ENCODE measurements around the gene KDM2B.
"Not testable (repeated sequence)": the region's sequence is repeated elsewhere in the genome, so short reads cannot be mapped to it uniquely, and the experiment has no call there.

KDM2B gene

GRCh38 chr12:121494093-121494787 lies 86.6 kb downstream of the KDM2B start:
- no peak for DNase-seq

- no peak for DNase-seq
Observed at GRCh38 chr12:121490401-121491281, 90.2 kb downstream of the KDM2B start.

GRCh38 chr12:121489874-121490273 lies 90.9 kb downstream of the KDM2B start:
- DNase-seq, result no peak

- DNase-seq, result no peak
Observed at GRCh38 chr12:121484967-121485366, 95.9 kb downstream of the KDM2B start.

GRCh38 chr12:121484564-121484963 lies 96.3 kb downstream of the KDM2B start:
- not testable (repeated sequence) for DNase-seq

- no peak for DNase-seq
Observed at GRCh38 chr12:121483949-121484348, 96.9 kb downstream of the KDM2B start.

- no peak for DNase-seq
Observed at GRCh38 chr12:121476477-121476876, 104.3 kb downstream of the KDM2B start.

- no peak for DNase-seq
Observed at GRCh38 chr12:121475279-121475678, 105.5 kb downstream of the KDM2B start.

GRCh38 chr12:121472150-121472905 lies 108.5 kb downstream of the KDM2B start:
- DNase-seq, result no peak

- no peak for DNase-seq
Observed at GRCh38 chr12:121470751-121471150, 110.1 kb downstream of the KDM2B start.

- no peak for DNase-seq
Observed at GRCh38 chr12:121468499-121468801, 112.4 kb downstream of the KDM2B start.

- no peak for DNase-seq
Observed at GRCh38 chr12:121467638-121468498, 113.0 kb downstream of the KDM2B start.

GRCh38 chr12:121466794-121467637 lies 113.8 kb downstream of the KDM2B start:
- no peak for DNase-seq

- DNase-seq, result no peak
Observed at GRCh38 chr12:121465921-121466793, 114.7 kb downstream of the KDM2B start.

- no peak for DNase-seq
Observed at GRCh38 chr12:121464331-121464730, 116.5 kb downstream of the KDM2B start.

GRCh38 chr12:121461048-121461447 lies 119.8 kb downstream of the KDM2B start:
- peak; percentile 58 for DNase-seq

GRCh38 chr12:121456551-121456950 lies 124.3 kb downstream of the KDM2B start:
- DNase-seq, result no peak

GRCh38 chr12:121455766-121456420 lies 124.9 kb downstream of the KDM2B start:
- no peak for DNase-seq

GRCh38 chr12:121454921-121455320 lies 125.9 kb downstream of the KDM2B start:
- DNase-seq, result no peak

- no peak for DNase-seq
Observed at GRCh38 chr12:121453629-121454028, 127.2 kb downstream of the KDM2B start.
